Midbrain (tissue), 1 donor: Measurements from ENCODE around the gene ZBED5.
A peak's percentile ranks its signal among the peaks of the same experiment; 100 is the strongest.
"Not testable (repeated sequence)": the region's sequence is repeated elsewhere in the genome, so short reads cannot be mapped to it uniquely, and the experiment has no call there.

Experiments used
- DNase-seq: peaks from one replicate; lab custom pipeline; 2025; lab: John Stamatoyannopoulos, UW

ZBED5 gene

DNA sequence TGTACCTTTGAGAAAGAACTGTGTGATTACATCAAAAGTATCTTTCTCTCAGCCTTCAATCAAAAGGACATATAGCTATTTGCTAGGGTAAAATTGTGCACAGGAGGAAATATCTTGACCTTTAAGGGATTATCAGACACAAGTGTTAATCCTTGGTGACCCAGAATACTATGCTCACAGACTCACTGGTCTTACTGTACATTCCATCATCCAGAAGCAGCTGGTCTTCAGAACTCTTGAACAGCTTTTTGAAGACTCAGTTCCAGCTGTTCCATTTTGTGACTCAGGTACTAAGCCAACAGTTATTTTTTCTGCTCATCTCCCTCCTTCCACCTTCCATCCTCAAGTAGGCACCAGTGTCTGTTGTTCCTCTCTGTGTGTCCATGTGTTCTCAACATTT, 19.8 kb downstream of the ZBED5 start:
- DNase-seq, result no peak

DNA sequence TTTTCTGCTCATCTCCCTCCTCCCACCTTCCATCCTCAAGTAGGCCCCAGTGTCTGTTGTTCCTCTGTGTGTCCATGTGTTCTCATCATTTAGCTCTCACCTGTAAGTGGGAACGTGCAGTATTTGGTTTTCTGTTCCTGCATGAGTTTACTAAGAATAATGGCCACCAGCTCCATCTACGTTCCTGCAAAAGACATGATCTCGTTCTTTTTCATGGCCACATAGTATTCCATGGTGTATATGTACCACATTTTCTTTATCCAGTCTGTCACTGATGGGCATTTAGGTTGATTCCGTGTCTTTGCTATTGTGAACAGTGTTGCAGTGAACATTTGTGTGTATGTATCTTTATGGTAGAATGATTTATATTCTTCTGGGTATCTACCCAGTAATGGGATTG, 21.0 kb downstream of the ZBED5 start:
- DNase-seq, result not testable (repeated sequence)

DNA sequence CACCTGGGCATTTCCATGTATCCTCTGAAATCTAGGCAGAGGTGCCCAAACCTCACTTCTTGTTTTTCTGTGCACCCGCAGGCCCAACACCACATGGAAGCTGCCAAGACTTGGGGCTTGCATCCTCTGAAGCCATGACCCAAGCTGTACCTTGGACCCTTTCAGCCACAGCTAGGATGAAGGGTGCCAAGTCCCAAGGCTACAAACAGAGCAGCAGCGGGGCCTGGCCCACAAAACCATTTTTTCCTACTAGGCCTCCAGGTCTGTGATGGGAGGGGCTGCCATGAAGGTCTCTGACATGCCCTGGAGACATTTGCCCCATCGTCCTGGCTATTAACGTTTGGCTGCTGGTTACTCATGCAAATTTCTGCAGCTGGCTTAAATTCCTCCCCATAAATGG, 28.7 kb downstream of the ZBED5 start:
- no peak for DNase-seq

DNA sequence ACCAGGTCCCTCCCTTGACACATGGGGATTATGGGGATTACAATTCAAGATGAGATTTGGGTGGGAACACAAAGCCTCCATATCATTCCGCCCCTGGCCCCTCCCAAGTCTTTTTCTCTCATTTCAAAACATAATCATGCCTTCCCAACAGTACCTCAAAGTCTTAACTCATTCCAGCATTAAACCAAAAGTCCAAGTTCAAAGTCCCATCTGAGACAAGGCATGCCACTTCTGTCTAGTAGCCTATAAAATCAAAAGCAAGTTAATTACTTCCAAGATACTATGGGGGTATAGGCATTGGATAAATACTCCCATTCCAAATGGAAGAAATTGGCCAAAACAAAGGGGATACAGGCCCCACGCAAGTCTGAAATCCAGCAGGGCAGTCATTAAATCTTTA, 29.5 kb downstream of the ZBED5 start:
- DNase-seq, result no peak

DNA sequence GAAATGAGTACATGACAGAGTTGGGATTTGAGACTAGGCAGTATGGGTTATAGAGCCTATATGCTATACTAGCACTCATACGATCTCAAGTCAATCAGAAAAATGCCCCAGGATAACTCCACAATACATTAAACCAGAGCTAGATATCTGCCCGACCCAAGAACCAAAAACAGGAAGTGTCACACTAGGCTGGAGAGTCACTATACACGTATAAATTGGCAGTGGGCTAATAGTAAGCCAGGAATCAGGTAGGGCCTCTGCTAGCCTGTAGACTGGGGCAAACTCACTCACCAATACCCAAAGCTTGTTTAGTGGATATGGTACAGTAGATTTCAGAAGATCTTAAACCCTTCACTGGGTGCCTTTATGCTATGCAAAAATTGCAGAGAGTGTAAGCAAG, 33.0 kb downstream of the ZBED5 start:
- DNase-seq, result no peak

DNA sequence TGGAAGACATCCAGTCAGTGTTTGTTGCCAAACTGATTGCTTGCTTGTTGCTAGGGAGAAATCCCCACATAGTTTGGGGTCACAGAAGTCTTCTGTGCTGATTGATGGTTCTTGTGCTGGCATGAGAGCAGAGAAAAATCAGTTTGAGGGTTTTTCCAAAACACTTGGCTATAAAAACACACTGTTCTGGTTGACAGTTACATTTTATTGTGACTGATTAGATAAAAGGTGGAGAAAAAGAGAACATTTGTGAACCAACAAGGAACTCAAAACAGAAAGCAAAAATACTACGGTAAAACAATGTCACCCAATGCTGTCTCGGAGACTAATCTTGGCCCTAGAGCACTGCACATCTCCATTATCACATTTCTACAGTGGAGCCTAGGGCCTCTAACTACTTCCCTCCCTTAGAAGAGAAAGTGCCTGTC, 34.7 kb downstream of the ZBED5 start:
- no peak for DNase-seq

DNA sequence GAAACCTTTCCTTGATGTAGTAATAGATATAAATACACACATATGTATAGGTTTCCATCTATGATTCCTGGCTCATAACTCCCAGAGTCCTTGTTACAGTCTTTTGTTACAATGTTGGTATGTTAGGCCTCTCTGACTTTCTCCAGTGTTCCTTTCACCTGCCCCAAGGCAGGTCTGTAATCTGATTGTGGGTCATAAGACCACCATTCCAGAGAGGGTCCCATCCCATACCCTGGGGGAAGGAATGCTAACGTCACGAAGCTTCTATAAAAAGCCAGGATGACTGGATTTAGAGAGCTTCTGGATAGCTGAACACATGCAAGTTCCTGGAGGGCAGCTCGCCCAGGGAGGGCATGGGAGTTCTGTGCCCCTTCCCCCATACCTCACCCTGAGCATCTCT, 35.4 kb downstream of the ZBED5 start:
- not testable (repeated sequence) for DNase-seq

DNA sequence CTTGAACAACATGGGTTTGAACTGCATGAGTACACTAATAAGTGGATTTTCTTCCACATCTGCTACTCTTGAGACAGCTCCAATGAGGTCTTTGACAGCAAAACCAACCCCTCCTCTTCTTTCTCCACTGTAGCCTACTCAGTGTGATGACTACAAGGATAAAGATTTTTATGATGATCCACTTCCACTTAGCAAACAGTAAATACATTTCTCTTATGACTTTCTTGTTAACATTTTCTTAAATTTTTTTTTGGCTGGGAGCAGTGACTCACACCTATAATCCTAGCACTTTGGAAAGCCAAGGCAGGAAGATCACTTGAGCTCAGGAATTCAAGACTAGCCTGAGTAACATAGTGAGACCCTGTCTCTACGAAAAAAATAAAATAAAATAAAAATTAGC, 39.3 kb downstream of the ZBED5 start:
- DNase-seq, result no peak

DNA sequence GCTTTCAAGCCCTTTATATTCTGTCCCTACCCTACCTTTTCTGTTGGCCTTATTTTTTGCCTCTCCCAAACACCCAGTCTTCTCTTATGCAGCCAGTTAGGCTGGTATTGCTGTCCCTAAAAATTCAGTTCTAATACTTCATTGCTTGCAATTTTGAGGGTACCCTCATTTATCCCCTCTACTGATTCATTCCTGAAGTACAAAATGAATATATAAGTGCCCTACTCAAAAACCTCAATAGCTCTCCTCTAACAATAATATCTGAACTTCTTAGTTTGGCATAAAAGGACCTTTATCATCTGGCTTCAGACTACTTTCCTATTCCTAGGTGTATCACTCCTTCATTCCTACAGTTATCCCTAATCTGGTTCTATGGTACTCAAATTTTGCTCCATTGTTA, 43.9 kb downstream of the ZBED5 start:
- no peak for DNase-seq

DNA sequence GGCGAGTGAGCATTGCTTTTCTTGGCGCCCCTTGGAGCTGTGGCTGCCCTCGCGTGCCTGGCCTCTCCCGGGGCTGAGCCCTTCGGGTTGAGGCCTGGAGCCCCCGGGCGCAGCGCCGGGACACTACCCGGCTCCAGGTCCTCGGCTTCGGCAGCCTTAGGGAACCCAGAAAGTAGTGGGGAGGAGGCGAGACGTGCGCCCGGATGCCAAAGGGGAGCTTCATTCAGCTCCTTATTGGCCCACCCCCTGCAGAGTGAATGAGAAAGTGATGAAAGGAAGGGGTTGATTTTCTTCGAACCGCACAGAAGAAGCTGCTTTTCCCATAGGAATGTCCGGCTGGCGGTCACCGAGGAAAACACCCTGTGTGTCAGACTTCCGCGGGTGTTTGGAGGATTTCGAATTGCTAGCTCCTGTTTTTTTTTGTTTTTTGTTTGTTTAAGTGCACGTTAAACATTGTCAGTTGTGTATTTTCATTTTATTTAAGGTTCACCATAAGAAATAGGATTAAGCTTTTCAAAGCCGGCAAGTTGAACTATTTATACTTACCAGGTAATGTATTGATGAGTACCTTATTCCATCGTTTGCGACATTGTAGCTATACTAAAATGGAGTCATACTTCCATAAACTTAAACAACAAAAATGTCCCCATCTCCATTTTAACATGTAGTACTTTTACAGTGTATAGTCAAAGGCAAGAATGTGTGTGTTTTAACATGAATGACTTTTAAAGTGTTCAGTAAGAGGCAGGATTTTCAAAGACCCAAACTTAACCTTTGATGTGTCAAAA, 48.3 kb downstream of the ZBED5 start:
- DNase-seq, result peak; percentile 69

DNA sequence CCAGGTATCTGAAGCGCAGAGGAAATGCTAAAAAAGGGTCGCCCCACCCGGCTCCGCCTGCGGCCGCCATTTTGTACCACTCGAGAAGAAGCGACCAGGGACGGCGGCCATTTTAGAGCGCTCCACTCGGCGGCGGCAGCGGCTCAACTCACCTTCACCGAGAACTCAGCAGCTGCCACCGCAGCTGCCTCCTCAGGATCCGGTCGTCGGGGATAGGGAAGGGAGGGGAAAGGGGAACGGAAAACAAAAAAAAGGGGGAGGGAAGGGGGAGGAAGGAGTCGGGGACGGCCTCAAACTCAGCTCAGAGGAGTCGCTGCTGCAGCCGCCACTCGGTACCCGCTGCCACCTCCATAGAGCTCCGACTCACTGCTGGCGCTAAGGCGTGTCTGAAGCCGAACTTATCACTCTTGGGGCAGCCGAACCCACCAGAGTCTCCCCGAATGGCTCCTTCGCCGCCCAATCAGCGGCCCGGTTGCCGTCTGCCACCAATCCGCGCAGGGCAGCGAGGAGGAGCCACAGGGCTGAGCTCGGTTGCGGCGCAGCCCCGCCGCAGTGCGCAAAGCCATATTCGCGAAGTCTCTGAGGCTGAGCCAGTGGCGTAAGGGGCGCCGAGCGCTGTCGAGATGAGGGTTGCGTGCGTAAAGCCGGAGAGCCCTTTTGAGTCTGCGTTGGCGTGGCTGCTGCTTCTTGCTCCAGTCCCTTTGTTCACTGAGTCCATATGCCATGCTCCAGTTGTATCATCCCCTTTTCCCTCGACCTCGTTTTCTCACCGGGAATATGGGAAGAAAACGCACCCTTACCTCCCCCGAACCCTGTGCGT, 49.1 kb downstream of the ZBED5 start, which contains the start of gene EIF4G2:
TSS of gene EIF4G2 (minus strand) at position 374 of the 820 bp plus-strand sequence.
- DNase-seq, result peak; percentile 100

DNA sequence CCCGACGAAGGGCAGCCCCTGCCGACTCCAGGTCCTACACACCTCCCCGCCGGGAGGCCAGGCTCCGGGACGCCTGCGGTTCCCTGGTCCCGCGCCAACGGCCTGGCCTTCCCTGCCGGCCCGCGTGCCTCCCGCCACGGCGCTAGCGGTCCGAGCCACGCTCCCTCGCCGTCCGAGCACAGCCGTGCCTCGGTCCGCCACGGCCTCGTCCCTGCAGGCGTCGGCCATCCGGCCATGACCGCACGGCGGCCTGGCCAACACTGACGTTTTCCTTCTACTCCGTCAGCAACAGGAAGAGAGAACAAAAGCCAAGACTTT, 49.7 kb downstream of the ZBED5 start:
- no peak for DNase-seq

DNA sequence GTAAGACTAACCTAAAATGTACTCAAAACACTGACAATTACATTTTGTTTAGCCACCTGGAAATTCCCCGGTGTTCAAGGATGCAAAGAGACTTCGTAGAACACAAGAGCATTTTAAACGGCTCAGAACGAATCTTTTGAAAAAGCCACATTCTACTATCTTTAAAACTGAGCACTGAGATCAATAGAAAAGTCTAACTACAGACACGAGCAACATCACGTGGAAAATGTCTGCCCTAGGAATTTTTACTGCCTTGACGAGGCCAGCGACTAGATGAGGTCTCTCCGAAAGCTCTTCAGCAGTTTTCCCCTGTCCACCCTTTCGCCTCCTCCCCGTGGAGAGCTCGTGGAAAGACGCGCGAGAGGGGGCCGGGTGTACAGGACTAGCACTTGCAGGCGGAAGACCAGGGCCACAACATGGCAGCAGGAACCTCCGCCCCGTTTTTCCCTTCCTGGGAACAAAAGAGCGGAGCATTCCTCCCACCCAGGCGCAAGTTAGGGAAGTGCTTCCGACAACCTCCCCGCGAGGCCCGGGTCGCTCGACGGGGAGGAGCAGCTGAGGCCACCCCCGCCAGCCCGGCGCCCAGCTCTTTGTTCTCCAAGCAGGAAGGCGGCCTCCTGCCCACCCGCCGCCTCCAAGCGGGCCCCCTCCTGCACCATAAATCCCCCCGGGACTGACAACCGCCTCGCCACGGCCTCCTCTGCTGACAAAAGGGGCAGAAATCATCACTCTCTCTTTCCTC, 50.2 kb downstream of the ZBED5 start:
- peak; percentile 38 for DNase-seq

DNA sequence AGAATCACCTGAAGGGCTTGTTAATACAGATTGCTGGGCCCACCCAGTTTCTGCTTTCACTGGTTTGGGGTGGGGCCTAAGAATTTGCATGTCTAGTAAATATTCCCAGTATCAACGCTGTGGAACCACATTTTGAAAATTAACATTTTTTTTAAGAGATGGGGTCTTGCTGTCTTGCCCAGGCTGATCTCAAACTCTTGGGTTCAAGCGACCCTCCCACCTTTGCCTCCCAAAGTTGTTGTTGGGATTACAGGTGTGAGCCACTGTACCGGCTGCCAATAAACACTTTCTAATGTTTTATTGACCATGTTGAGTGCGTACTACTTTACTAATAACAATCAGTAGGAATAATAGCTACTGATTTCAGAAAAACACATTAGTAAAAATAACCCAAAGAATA, 51.6 kb downstream of the ZBED5 start:
- DNase-seq, result no peak

DNA sequence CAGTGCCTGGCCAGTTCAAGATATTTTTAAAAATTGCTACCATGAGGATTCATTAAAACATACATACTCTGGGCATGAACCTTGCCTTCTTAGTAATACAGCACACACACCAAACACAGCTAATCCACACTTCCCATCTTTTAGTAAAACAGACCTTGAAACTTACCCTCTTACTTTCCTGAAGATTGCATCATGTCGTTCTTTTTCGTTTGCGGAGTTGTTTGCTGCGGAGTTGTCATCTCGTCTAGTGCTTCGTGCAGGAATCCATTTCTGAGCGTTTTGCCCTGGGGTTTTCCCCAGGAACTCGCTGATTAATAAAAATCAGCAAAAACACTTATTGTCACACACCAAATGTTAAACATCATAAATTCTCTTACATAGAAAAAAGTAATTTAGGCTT, 52.1 kb downstream of the ZBED5 start:
- no peak for DNase-seq

DNA sequence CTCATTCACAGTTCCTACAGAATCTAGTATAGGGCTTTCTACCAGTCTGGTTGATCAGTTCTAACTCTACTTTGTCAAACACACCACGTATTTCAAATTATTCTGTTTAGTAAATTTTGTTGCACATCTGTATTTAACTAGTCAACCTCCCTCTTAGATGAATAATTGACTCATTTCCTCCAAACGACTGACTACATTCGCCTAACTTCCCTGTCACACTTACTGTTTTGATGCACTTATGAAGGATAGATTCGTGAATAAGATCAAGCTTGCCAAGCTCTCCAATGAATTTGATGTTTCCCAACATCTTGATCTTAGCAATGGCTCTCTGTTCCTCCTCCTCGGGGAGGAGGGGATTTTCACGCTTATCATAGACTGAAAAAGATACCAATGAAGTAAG, 54.2 kb downstream of the ZBED5 start:
- no peak for DNase-seq
